ENCODE data around the gene SERPINC1.
A peak's percentile ranks its signal among the peaks of the same experiment; 100 is the strongest.
"Not testable (repeated sequence)": the region's sequence is repeated elsewhere in the genome, so short reads cannot be mapped to it uniquely, and the experiment has no call there.

Gene SERPINC1

GRCh38 chr1:173917149-173917548 lies at the start of gene SERPINC1:
Gene SERPINC1, minus strand, starts transcription at chr1:173917327. Its CDS starts 68 bp downstream, at chr1:173917259.
- DNase-seq, result no peak

GRCh38 chr1:173965896-173966295 lies 48.8 kb upstream of the SERPINC1 start:
- not testable (repeated sequence) for DNase-seq

GRCh38 chr1:173963477-173963876 lies 46.4 kb upstream of the SERPINC1 start:
- no peak for DNase-seq

GRCh38 chr1:173960625-173961024 lies 43.5 kb upstream of the SERPINC1 start:
- DNase-seq, result no peak

GRCh38 chr1:173954179-173954578 lies 37.1 kb upstream of the SERPINC1 start:
- DNase-seq, result no peak

- DNase-seq, result no peak
Measured at GRCh38 chr1:173948594-173948993, 31.5 kb upstream of the SERPINC1 start.

GRCh38 chr1:173946380-173946921 lies 29.3 kb upstream of the SERPINC1 start:
- DNase-seq, result no peak

GRCh38 chr1:173937062-173937461 lies 19.9 kb upstream of the SERPINC1 start:
- DNase-seq, result no peak

- DNase-seq, result no peak
Measured at GRCh38 chr1:173934440-173934839, 17.3 kb upstream of the SERPINC1 start.

GRCh38 chr1:173930541-173930940 lies 13.4 kb upstream of the SERPINC1 start:
- not testable (repeated sequence) for DNase-seq

GRCh38 chr1:173925306-173926242 lies 8.4 kb upstream of the SERPINC1 start:
- DNase-seq, result no peak

- DNase-seq, result no peak
Measured at GRCh38 chr1:173920861-173921260, 3.7 kb upstream of the SERPINC1 start.

- DNase-seq, result peak; percentile 63
Measured at GRCh38 chr1:173917635-173918493, 737 bp upstream of the SERPINC1 start.

GRCh38 chr1:173916667-173917066 lies 460 bp downstream of the SERPINC1 start:
- no peak for DNase-seq

- DNase-seq, result no peak
Measured at GRCh38 chr1:173915596-173915995, 1.5 kb downstream of the SERPINC1 start.

- no peak for DNase-seq
Measured at GRCh38 chr1:173914366-173914871, 2.7 kb downstream of the SERPINC1 start.

- DNase-seq, result no peak
Measured at GRCh38 chr1:173913111-173913510, 4.0 kb downstream of the SERPINC1 start.

- DNase-seq, result peak; percentile 80
Measured at GRCh38 chr1:173903827-173904531, 13.1 kb downstream of the SERPINC1 start.

GRCh38 chr1:173900992-173901391 lies 16.1 kb downstream of the SERPINC1 start:
- no peak for DNase-seq

- no peak for DNase-seq
Measured at GRCh38 chr1:173900427-173900826, 16.7 kb downstream of the SERPINC1 start.

- no peak for DNase-seq
Measured at GRCh38 chr1:173894189-173894588, 22.9 kb downstream of the SERPINC1 start.

GRCh38 chr1:173893611-173894010 lies 23.5 kb downstream of the SERPINC1 start:
- DNase-seq, result no peak

Data from DMS79 treated with DMSO at 0.1 percent for 48 hours (cell line).